Dendritic cell treated with granulocyte-macrophage colony-stimulating factor and Interleukin-4, amounts not matched to agents 40 ng/mL and 50 ng/mL, for 4 days (primary cell): ENCODE results near the gene CFAP161.

ENCODE experiments used
- H3K27ac Mint-ChIP-seq: one replicate; pipeline ENCODE4 v1.8.0; 2022; ENCODE audit warnings: mild to moderate bottlenecking, mixed read lengths
- H3K27me3 Mint-ChIP-seq: one replicate; pipeline ENCODE4 v1.8.0; 2022; ENCODE audit warnings: mild to moderate bottlenecking, mixed read lengths
- H3K36me3 Mint-ChIP-seq: one replicate; pipeline ENCODE4 v1.8.0; 2022; ENCODE audit warnings: low read depth, mixed read lengths
- H3K4me1 Mint-ChIP-seq: one replicate; pipeline ENCODE4 v1.8.0; 2022; ENCODE audit warnings: low read depth, mixed read lengths
- H3K4me3 Mint-ChIP-seq: one replicate; pipeline ENCODE4 v1.8.0; 2022; ENCODE audit warnings: mild to moderate bottlenecking, moderate library complexity, mixed read lengths
- H3K9me3 Mint-ChIP-seq: one replicate; pipeline ENCODE4 v1.8.0; 2022; ENCODE audit warnings: mixed read lengths
- intact Hi-C: fragments of 100-400 bp; cut with micrococcal nuclease; formaldehyde crosslinking; loops from one replicate; pipeline ENCODE4 v1.15.0; 2022

Gene CFAP161

DNA sequence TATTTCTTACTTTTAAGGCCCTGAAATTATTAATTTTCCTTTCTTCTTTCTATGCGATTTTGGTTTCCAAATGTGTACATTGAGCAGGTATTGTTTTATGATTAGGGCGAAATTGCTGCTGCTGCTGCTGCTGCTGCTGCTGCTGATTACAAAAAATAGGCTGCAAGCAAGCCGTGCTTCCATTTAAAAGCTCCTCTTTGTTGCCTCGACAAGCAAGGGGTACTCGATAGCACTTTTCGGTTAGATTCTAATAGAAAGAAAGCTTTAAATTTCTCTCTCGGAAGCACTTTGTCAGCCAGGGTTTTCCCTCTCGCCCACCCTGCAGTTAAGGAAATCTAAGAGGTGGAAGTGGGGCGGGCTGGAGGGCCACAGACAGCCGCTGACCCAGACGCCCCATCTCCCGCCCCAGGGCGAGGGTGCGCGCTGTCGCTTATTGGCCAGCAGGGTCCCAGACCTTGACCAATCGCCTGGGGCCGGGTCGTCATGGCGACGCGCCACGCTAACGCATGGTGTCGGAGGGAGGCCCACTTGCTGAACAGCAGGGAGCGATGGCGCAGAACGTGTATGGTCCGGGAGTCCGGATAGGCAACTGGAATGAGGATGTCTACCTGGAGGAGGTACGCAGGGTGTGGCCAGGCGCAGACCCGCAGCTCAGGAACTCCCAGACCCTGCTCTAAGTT lies at the start of gene CFAP161:
Gene CFAP161, plus strand, starts transcription at position 489 of the 680 bp plus-strand sequence. Its CDS starts 60 bp downstream, at position 549.
- peaks cover 8% of the 10 kb centered on the region for H3K4me1 Mint-ChIP-seq
- H3K4me3 Mint-ChIP-seq: no peak within 1 kb of the TSS
- no peaks in the 10 kb centered on the region for H3K36me3 Mint-ChIP-seq
- intact Hi-C loops: no loop called here
- peaks cover 54% of the 10 kb centered on the region for H3K27me3 Mint-ChIP-seq
- H3K27ac Mint-ChIP-seq: no peak within 1 kb of the TSS
- peaks cover 6% of the 10 kb centered on the region for H3K9me3 Mint-ChIP-seq

DNA sequence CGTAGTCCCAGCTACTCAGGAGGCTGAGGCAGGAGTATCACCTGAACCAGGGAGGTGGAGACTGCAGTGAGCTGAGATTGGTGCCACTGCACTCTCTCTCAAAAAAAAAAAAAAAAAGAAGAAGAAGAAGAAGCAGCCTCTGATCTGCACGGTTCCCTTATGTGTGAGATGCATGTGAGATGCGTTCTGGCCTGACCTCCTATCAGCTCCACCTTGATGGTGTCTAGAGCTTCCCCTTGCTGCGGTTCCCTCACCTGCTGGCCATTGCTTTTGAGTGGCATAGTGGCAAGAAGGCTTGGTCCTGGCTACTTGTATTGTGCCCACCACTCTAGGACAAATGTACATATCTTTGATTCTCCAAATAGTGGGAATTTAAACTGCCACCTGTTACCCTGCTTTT lies 49.4 kb upstream of the CFAP161 start:
- H3K4me3 Mint-ChIP-seq: no peak overlapping the region
- no peaks in the 10 kb centered on the region for H3K36me3 Mint-ChIP-seq
- intact Hi-C loops: loop anchor here (5.0 kb wide), 1 partner anchor 37 kb away; no protein-coding TSS in a partner anchor
- peaks cover 7% of the 10 kb centered on the region for H3K4me1 Mint-ChIP-seq
- H3K9me3 Mint-ChIP-seq: no peaks in the 10 kb centered on the region
- peaks cover 41% of the 10 kb centered on the region for H3K27me3 Mint-ChIP-seq
- H3K27ac Mint-ChIP-seq: no peak overlapping the region

DNA sequence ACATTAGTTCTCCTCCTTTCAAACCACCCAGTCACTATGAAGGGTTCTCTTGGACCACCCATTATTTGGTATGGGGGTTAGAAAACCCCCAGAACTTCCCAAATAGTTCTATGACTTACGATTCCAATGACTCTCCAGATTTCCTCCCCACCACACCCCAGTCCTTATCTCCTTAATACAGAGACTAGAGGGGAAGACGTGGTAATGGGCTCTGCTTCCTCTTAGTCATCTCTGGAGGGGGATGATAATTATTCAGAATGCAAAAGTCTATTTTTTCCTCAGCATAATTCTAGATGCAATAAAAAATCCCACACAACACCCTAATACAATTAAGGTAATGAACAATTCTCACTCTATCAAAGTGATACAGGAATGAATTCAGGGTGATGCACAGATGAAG lies 48.9 kb upstream of the CFAP161 start:
- H3K27me3 Mint-ChIP-seq: peaks cover 44% of the 10 kb centered on the region
- no peaks in the 10 kb centered on the region for H3K36me3 Mint-ChIP-seq
- H3K27ac Mint-ChIP-seq: no peak overlapping the region
- intact Hi-C loops: loop anchor here (5.0 kb wide), 1 partner anchor 38 kb away; no protein-coding TSS in a partner anchor
- peaks cover 7% of the 10 kb centered on the region for H3K4me1 Mint-ChIP-seq
- H3K9me3 Mint-ChIP-seq: no peaks in the 10 kb centered on the region
- H3K4me3 Mint-ChIP-seq: no peak overlapping the region

DNA sequence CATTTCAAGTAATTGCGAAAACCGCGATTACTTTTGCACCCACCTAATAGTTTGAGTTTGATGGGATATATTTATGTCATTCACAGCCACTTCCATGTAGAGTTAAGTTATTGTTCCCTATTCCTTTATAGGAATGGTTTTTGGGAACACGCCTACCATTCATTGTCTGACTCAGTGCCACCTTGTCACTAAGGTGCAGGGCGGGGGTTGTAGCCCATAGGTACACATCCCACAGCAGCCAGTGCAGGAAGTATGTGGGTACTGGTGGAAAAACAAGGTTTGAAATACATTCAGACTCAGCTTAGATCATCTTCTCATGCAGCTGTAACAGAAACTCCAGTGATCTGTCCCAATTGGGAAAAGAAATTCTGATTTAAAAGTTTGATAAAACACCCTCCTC lies 48.2 kb upstream of the CFAP161 start:
- intact Hi-C loops: loop anchor here (5.0 kb wide), 1 partner anchor 39 kb away; no protein-coding TSS in a partner anchor
- no peak overlapping the region for H3K4me3 Mint-ChIP-seq
- no peaks in the 10 kb centered on the region for H3K36me3 Mint-ChIP-seq

GRCh38 chr15:81087066-81087465 lies 47.0 kb upstream of the CFAP161 start:
- Mint-ChIP-seq H3K27ac (no peak overlapping the region), H3K36me3 (no peaks in the 10 kb centered on the region), H3K4me1 (peaks cover 9% of the 10 kb centered on the region), H3K27me3 (peaks cover 48% of the 10 kb centered on the region), H3K9me3 (no peaks in the 10 kb centered on the region), H3K4me3 (no peak overlapping the region)
- intact Hi-C loops: loop anchor here (5.0 kb wide), 1 partner anchor 40 kb away; no protein-coding TSS in a partner anchor

More for the DNA sequence above, 48.2 kb upstream of the CFAP161 start:
- Mint-ChIP-seq H3K4me1 (peaks cover 7% of the 10 kb centered on the region), H3K9me3 (no peaks in the 10 kb centered on the region), H3K27me3 (peaks cover 46% of the 10 kb centered on the region), H3K27ac (no peak overlapping the region)

DNA sequence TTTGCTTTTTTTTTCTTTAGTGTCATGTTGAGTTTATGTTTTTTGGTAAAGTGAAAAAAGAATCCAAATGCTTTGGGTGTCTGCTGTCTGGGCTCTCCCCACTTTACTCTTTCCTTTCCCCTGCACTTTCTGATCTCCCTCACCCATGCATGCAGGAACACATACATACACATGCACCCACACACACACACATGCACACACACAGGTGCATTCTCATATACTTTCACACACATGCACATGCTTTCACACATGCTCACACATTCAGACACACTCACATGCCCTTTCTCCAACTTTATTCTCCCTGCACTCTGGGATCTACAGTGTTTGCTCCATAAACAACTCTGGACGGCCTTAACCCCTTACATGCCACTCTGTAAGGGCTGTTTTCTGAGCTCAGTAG lies 46.4 kb upstream of the CFAP161 start:
- Mint-ChIP-seq H3K27me3 (peaks cover 51% of the 10 kb centered on the region), H3K9me3 (no peaks in the 10 kb centered on the region)
- intact Hi-C loops: loop anchor here (5.0 kb wide), 1 partner anchor 40 kb away; no protein-coding TSS in a partner anchor

GRCh38 chr15:81088470-81089013 lies 45.5 kb upstream of the CFAP161 start:
- H3K27ac Mint-ChIP-seq: no peak overlapping the region
- H3K4me1 Mint-ChIP-seq: peaks cover 18% of the 10 kb centered on the region
- H3K36me3 Mint-ChIP-seq: no peaks in the 10 kb centered on the region
- peaks cover 55% of the 10 kb centered on the region for H3K27me3 Mint-ChIP-seq
- H3K9me3 Mint-ChIP-seq: no peaks in the 10 kb centered on the region
- H3K4me3 Mint-ChIP-seq: no peak overlapping the region
- intact Hi-C loops: loop anchor here (5.0 kb wide), 1 partner anchor 41 kb away; no protein-coding TSS in a partner anchor

More for the DNA sequence above, 46.4 kb upstream of the CFAP161 start:
- H3K27ac Mint-ChIP-seq: no peak overlapping the region
- H3K4me1 Mint-ChIP-seq: peaks cover 15% of the 10 kb centered on the region
- no peak overlapping the region for H3K4me3 Mint-ChIP-seq
- H3K36me3 Mint-ChIP-seq: no peaks in the 10 kb centered on the region

DNA sequence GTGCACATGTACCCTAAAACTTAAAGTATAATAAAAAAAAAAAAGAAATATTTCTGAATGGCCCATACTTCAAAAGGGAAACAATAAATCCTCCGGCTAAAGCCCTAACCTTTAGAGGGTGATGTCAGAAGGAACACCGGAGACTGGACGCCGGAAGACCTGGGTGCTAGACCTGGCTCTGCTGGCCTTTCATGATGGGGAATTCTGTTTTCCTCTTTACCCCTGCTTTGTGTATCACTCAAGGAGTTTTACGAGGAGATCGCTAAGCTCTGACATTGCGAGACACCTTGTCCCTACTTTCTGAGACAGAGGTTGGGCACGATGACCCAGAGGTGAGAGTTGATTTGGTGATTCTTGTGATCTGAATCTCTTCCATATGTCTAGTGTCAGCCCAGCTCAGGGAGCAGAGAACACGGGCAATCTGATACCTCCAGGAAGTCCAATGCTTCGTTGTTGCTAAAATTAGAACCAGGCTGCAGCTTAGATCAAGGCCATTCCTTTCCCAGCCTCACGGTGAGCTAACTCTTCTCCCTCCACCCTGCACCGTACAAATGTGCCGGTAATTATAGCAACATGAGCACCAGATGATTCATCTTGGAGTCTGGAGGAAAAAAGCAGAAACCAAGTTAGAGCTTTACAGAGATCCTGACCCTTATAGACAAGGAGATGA lies 42.0 kb upstream of the CFAP161 start:
- Mint-ChIP-seq H3K4me3 (no peak overlapping the region), H3K27me3 (peaks cover 71% of the 10 kb centered on the region), H3K9me3 (no peaks in the 10 kb centered on the region), H3K36me3 (no peaks in the 10 kb centered on the region), H3K4me1 (peaks cover 16% of the 10 kb centered on the region), H3K27ac (no peak overlapping the region)
- intact Hi-C loops: no loop called here

- H3K27me3 Mint-ChIP-seq: peaks cover 76% of the 10 kb centered on the region
- intact Hi-C loops: no loop called here
- H3K9me3 Mint-ChIP-seq: no peaks in the 10 kb centered on the region
- H3K36me3 Mint-ChIP-seq: no peaks in the 10 kb centered on the region
- peaks cover 18% of the 10 kb centered on the region for H3K4me1 Mint-ChIP-seq
- no peak overlapping the region for H3K27ac Mint-ChIP-seq
- H3K4me3 Mint-ChIP-seq: no peak overlapping the region
Measured at GRCh38 chr15:81092559-81092902, 41.5 kb upstream of the CFAP161 start.

DNA sequence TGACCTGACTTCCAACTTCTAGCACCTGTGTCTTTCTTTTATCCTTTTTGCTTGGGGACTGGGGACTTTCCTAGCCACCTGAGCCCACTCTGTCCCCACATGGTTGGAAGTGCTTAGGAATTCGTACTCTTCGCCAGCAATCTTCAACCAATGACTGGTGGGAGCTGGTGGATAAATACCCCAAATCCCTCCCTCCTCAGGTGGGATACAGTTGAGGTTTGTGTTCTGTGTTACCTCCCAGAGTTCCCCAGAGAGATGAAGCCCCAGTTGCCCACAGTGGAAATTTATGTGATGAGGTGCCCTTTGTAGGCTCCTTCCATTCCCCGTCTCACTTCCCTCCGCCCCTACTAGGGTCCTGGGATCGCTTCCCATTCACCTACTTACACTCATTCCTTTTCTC lies 40.1 kb upstream of the CFAP161 start:
- no peak overlapping the region for H3K27ac Mint-ChIP-seq
- H3K36me3 Mint-ChIP-seq: no peaks in the 10 kb centered on the region
- H3K9me3 Mint-ChIP-seq: no peaks in the 10 kb centered on the region
- H3K27me3 Mint-ChIP-seq: peaks cover 71% of the 10 kb centered on the region
- no peak overlapping the region for H3K4me3 Mint-ChIP-seq
- intact Hi-C loops: no loop called here
- peaks cover 31% of the 10 kb centered on the region for H3K4me1 Mint-ChIP-seq

GRCh38 chr15:81095690-81096365 lies 38.2 kb upstream of the CFAP161 start:
- H3K27ac Mint-ChIP-seq: no peak overlapping the region
- H3K4me3 Mint-ChIP-seq: no peak overlapping the region
- peaks cover 59% of the 10 kb centered on the region for H3K27me3 Mint-ChIP-seq
- H3K9me3 Mint-ChIP-seq: no peaks in the 10 kb centered on the region
- no peaks in the 10 kb centered on the region for H3K36me3 Mint-ChIP-seq
- intact Hi-C loops: no loop called here
- peaks cover 37% of the 10 kb centered on the region for H3K4me1 Mint-ChIP-seq

DNA sequence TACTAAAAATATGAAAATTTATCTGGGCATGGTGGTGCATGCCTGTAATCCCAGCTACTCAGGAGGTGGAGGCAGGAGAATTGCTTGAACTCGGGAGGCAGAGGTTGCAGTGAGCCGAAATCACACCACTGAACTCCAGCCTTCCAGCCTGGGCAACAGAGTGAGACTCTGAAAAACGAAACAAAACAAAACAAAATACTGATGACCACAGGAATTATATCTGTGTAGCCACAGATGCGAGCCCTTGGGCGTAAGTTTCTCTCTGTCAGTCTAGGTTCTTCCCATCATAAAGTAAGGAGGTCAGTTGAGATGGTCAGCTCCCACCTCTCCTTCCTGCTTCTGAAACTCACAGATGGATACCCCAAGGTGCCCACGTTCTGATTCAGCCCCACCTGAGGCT lies 37.7 kb upstream of the CFAP161 start:
- Mint-ChIP-seq H3K4me3 (no peak overlapping the region), H3K36me3 (no peaks in the 10 kb centered on the region), H3K27me3 (peaks cover 59% of the 10 kb centered on the region), H3K4me1 (peaks cover 37% of the 10 kb centered on the region), H3K27ac (no peak overlapping the region), H3K9me3 (no peaks in the 10 kb centered on the region)
- intact Hi-C loops: no loop called here

- Mint-ChIP-seq H3K4me3 (no peak overlapping the region), H3K27me3 (peaks cover 62% of the 10 kb centered on the region), H3K9me3 (no peaks in the 10 kb centered on the region), H3K4me1 (peaks cover 33% of the 10 kb centered on the region), H3K27ac (peak overlapping the region; percentile 8), H3K36me3 (no peaks in the 10 kb centered on the region)
- intact Hi-C loops: no loop called here
Measured at GRCh38 chr15:81097116-81097889, 36.8 kb upstream of the CFAP161 start.
